HG03575 (cell line): ENCODE data around the gene ADGRD1.

ENCODE experiments used
- ATAC-seq: cut with Tn5 transposase; IDR thresholded peaks from one replicate; pipeline ENCODE4 v1.9.1; 2021; ENCODE audit not compliant: unreplicated experiment, insufficient number of reproducible peaks, low FRiP score; ENCODE audit errors: extremely low read depth

The ADGRD1 gene

GRCh38 chr12:131000000-131000486 is 46.3 kb downstream of the ADGRD1 start:
- no peak for ATAC-seq

- ATAC-seq, result no peak
Observed at GRCh38 chr12:131001493-131001892, 47.8 kb downstream of the ADGRD1 start.

DNA sequence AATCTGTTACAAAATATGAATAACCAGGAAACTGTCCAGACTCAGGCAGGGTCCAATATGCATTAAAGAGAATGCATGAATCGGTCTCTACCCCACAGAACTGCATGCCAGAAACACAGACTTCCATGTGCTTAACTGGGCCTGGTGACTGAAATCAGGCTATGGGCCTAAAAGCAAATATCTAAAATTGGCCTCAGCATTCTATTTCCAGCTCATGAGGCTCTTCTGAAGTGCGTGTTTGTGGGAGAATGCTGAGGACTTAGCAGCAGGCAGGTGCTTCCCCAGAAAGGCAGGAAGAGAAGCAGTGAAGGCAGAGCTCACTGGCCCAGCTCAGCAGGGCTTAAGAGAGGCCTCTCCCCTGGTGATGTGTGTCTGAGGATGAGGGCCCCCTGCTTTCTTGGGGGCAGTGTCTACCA is 48.5 kb downstream of the ADGRD1 start:
- peak; percentile 76 for ATAC-seq

- ATAC-seq, result no peak
Observed at GRCh38 chr12:131003036-131003715, 49.5 kb downstream of the ADGRD1 start.

GRCh38 chr12:131003716-131004045 is 50.0 kb downstream of the ADGRD1 start:
- ATAC-seq, result no peak

GRCh38 chr12:131004166-131004565 is 50.5 kb downstream of the ADGRD1 start:
- ATAC-seq, result no peak

DNA sequence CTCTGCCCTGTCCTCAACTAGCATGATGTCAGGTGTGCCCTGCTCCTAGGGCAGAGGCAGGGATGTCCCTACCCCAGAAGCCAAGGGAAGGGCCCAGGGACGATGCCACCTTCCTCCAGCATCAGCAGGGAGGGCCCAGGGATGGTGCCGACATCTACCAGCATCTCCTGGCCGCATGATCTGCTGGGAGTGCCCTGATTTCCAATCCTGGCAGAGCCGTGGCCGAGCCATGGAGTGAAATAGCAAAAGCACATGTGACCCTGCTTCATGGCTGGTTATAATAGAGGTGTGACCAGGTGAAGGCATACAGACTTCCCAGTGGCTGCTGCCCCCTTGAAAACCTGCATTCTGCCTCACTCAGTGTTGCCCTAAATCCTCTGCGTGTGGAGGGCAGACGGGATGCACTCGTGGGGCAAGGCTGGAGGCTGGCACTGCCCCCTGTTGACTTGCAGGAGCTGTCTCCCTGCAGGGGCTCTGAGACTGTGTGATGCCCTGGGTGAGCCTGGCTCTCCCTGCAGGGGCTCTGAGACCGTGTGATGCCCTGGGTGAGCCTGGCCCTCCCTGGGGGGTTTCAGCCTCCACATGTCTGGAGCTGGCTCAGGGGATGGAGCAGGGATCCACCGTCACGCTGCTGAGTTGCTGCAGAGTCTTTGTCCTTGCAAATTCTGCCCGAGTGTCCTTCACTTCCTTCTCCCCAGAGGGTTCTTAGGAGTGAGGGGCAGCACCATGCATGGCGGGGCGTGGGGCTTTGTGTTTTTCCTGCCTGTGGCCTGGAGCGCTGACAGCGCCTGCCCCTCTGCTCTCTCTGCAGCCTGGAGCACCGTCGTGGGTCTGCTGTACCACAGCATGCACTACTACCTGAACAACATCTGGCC is 51.7 kb downstream of the ADGRD1 start:
- ATAC-seq, result no peak

GRCh38 chr12:131006036-131006735 is 52.5 kb downstream of the ADGRD1 start:
- no peak for ATAC-seq

GRCh38 chr12:131007031-131007739 is 53.5 kb downstream of the ADGRD1 start:
- ATAC-seq, result no peak

GRCh38 chr12:131007740-131008117 is 54.0 kb downstream of the ADGRD1 start:
- ATAC-seq, result no peak

DNA sequence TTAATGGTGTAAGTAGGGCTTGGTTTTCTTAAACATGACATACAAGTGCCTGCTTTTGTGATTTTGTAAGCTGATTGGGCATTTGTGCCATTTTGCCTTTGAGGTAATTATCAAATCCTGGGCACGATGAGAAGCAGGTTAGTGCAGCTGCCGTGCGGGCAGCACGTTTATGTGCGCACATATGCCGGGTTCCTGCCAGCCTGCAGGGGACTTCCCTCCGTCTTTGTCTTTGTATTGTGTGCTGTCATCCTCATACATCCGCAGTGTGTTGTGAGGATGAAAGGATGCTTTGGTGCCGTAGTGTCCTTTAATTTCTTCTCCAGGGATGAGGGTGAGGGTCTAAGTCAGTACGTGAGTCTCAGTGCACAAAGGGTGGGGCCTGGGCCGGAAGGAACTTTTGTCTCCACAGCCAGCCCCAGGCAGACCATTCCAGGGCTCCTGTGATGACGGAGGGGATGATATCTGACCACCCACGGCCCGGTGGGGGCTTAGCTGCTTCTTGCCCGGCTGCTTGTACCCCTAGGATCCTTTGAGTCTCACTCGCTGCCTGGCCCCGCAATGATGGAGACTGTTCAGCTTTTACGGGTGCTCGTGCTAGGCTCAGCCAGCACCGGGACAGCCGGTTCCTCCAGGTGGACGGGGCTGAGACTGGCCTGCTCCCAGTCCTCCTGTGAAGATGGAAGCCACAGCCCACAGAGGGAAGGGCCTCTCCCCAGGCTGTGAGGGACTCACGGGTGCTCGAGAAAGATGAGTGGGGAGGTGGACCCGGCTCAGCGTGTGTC is 54.6 kb downstream of the ADGRD1 start:
- no peak for ATAC-seq

DNA sequence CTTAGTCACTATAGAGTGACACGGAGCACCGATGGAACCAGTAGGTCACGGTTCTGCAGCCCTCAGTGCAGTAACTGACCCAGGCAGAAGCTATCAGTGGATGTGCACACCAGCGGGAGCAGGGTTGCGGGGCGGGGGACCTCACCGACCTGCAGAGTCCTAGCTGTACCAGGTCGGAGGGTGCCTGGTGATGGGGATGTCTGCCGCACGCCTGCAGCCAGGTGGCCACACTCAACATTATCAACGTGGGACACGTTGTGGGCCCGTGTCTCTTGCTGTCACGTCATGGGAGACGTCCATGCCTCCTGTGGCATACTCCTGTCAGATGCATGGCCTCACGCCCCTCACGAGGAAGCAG is 55.2 kb downstream of the ADGRD1 start:
- no peak for ATAC-seq

DNA sequence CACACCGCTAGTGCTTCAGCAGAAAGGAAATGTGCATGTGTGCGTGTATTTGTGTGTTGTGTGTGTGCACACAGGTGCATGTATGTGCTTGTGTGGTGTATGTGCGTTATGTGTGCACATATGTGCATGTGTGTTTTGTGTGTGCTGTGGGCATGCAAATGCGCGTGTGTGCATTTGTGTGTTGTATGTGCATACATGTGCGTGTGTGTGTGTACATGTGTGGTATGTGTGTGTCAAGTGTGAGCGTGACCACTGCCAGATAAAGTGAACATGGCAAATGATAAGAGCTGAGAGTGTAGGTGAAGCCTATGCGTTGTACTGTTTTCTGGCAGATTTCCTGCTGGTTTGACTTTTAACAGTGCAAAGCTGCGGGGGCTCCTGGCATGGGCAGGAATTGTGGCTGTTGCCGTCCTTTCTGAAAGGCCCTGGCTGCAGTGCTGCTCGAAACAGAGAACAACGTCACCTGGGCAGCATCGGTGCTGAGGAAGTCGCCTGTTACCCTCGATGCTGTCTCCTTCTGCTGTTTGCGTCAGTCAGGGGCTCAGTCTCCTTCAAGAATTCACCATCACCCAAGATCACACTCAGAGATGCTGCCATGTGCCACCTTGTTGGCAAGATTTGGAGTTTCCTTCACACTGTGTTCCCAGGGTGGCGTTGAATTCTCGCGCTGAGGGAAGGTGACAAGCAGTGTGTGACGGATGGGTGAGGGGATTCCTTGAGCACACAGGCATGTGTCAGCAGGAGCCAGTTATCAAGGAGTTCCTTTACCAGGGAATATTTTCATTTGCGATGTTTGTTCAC is 56.1 kb downstream of the ADGRD1 start:
- no peak for ATAC-seq

DNA sequence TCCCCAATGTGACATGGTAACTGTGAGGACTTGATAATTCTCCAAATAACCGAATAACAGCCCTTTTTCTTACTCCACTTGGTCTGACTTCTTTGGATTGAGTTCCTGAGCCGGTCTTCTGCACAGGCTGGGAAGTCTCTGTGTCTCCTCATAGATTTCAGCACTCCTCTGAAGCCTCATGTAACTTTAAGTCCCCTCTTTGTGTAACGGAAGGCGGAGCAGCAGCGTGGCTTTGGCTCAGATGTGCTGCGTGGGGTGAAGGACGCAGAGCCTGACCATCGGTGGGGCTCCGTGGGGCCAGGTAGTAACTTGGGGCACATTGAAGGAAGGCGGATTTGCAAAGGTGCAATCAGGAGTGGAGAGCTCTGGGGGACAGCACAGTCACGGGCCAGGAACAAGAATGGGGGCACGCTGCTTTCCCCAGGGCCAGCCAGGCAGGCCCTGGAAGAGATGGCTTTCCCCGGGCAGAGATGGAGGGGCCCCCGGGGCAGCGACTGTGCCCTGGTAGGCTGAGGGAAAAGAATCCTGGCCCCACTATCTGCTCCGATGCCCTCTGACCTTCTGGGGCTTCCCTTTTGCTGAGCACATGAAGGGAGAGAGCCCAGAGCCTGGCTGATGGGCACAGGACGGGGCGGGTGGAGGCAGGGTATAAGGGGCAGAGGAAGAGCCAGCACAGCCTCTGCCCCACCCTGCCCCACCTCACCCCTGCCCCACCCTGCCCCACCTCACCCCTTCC is 56.9 kb downstream of the ADGRD1 start:
- ATAC-seq, result no peak

DNA sequence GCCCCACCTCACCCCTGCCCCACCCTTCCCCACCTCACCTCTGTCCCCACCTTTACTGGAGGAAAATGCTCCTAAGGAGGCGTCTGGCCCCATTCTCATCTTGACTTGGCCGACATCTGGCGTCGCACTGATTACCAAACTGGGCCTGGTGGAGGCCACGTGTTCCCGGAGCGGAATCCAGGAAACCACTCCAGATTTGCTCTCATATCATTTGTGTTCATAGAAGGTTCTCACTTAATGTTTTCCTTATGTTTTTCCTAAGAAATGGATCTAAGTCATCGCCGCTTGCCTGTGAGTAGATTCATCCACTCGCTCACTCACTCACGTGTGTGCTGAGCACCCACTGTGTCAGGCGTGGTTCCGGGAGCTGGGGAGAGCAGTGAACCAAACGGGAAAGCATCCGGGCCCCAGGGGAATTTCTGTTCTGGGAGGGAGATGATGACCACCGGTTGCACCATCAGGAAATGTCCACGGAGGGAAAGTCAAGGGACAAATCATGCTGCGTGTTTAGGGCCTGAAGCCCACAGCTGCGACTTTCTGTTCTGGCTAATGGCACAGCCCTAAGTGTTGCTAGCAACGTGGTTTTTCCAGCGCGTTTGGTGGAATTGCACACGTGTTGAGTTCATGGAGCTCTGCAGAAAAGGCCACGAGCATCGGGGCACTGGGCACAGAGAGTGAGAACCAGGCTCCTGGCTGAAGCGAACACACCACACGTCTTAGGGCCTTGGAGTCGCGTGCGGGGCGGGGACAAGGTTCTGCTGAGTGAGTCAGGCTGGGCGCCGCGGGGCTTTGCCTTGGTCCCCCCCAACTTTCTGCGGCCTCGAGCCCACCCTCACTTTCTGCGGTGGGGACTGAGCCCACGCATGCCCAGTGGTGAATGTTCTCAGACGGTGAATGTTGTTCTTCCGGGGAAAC is 57.7 kb downstream of the ADGRD1 start:
- no peak for ATAC-seq
